HEK293 (cell line): ENCODE data around the gene FOXF1.

Source experiments
- HOXC10 ChIP-seq: sonication (generic); formaldehyde crosslinking; IDR thresholded peaks from 2 replicates; pipeline ENCODE4 v1.8.1; 2023; ENCODE audit warnings: mild to moderate bottlenecking, missing genetic modification reagents
- KLF1 ChIP-seq: fragments of 450-650 bp; formaldehyde crosslinking; IDR thresholded peaks from 2 replicates; pipeline ENCODE4 v1.5.1; 2016; ENCODE audit warnings: missing biosample characterization, missing genetic modification characterization
- KLF8 ChIP-seq: fragments of 450-650 bp; formaldehyde crosslinking; IDR thresholded peaks from 2 replicates; pipeline ENCODE4 v1.5.1; 2016; ENCODE audit warnings: missing biosample characterization, missing genetic modification characterization
- KLF9 ChIP-seq: fragments of 450-650 bp; formaldehyde crosslinking; IDR thresholded peaks from 2 replicates; pipeline ENCODE4 v1.5.1; 2016; ENCODE audit warnings: missing biosample characterization, missing genetic modification characterization, low read depth
- MEIS1 ChIP-seq: sonication (generic); formaldehyde crosslinking; IDR thresholded peaks from 2 replicates; pipeline ENCODE4 v1.8.1; 2022; ENCODE audit warnings: missing genetic modification reagents, mild to moderate bottlenecking, borderline replicate concordance
- PRDM6 ChIP-seq: fragments of 450-650 bp; formaldehyde crosslinking; IDR thresholded peaks from 2 replicates; pipeline ENCODE4 v1.5.1; 2017; ENCODE audit warnings: missing biosample characterization, missing genetic modification characterization
- ZBTB17 ChIP-seq: fragments of 450-650 bp; formaldehyde crosslinking; IDR thresholded peaks from 2 replicates; pipeline ENCODE4 v1.5.1; 2016; ENCODE audit warnings: missing biosample characterization, missing genetic modification characterization
- ZEB2 ChIP-seq: fragments of 450-650 bp; formaldehyde crosslinking; IDR thresholded peaks from 2 replicates; pipeline ENCODE4 v1.5.1; 2016; ENCODE audit warnings: missing biosample characterization, missing genetic modification characterization
- ZNF140 ChIP-seq: fragments of 450-650 bp; formaldehyde crosslinking; IDR thresholded peaks from 2 replicates; pipeline ENCODE4 v1.5.1; 2016; ENCODE audit warnings: missing biosample characterization, missing genetic modification characterization
- ZNF157 ChIP-seq: fragments of 450-650 bp; formaldehyde crosslinking; IDR thresholded peaks from 2 replicates; pipeline ENCODE4 v1.5.1; 2016; ENCODE audit warnings: missing biosample characterization, missing genetic modification characterization
- ZNF19 ChIP-seq: fragments of 450-650 bp; formaldehyde crosslinking; IDR thresholded peaks from 2 replicates; pipeline ENCODE4; 2016; ENCODE audit warnings: missing biosample characterization, missing genetic modification characterization, low read depth
- ZNF214 ChIP-seq: fragments of 450-650 bp; formaldehyde crosslinking; IDR thresholded peaks from 2 replicates; pipeline ENCODE4 v1.5.1; 2017; ENCODE audit warnings: missing biosample characterization, mild to moderate bottlenecking, missing genetic modification characterization, borderline replicate concordance
- ZNF248 ChIP-seq: fragments of 450-650 bp; formaldehyde crosslinking; IDR thresholded peaks from 2 replicates; pipeline ENCODE4 v1.5.1; 2017; ENCODE audit warnings: missing biosample characterization, missing genetic modification characterization
- ZNF274 ChIP-seq, 2 experiments: fragments of 200-500 bp in 1 of 2; fragments of 450-650 bp in 1 of 2; sonication (Bioruptor generic) in 1 of 2; formaldehyde crosslinking in 1 of 2; IDR thresholded peaks; 2 replicates each; pipeline versions ENCODE4 v1.5.1 to v1.6.1; 2014 to 2016; ENCODE audit warnings: borderline replicate concordance in 1 of 2, inconsistent platforms in 1 of 2, low read length in 1 of 2, missing biosample characterization in 1 of 2, missing genetic modification characterization in 1 of 2
- ZNF341 ChIP-seq: fragments of 450-650 bp; formaldehyde crosslinking; IDR thresholded peaks from 2 replicates; pipeline ENCODE4; 2016; ENCODE audit warnings: low read depth, missing biosample characterization, missing genetic modification characterization
- ZNF350 ChIP-seq: fragments of 450-650 bp; formaldehyde crosslinking; IDR thresholded peaks from 2 replicates; pipeline ENCODE4 v1.5.0; 2017; ENCODE audit warnings: missing biosample characterization, mild to moderate bottlenecking, missing genetic modification characterization
- ZNF394 ChIP-seq: fragments of 450-650 bp; formaldehyde crosslinking; IDR thresholded peaks from 2 replicates; pipeline ENCODE4 v1.5.1; 2016; ENCODE audit warnings: missing biosample characterization, missing genetic modification characterization, mild to moderate bottlenecking, moderate library complexity, borderline replicate concordance
- ZNF544 ChIP-seq: fragments of 450-650 bp; formaldehyde crosslinking; IDR thresholded peaks from 2 replicates; pipeline ENCODE4 v1.5.0; 2017; ENCODE audit warnings: missing biosample characterization, missing genetic modification characterization
- ZNF629 ChIP-seq: fragments of 450-650 bp; formaldehyde crosslinking; IDR thresholded peaks from 2 replicates; pipeline ENCODE4 v1.5.1; 2017; ENCODE audit warnings: missing biosample characterization, missing genetic modification characterization
- ZNF660 ChIP-seq: fragments of 450-650 bp; IDR thresholded peaks from 2 replicates; pipeline ENCODE4 v1.5.1; 2018; ENCODE audit warnings: missing biosample characterization, mild to moderate bottlenecking, missing genetic modification characterization
- ZNF664 ChIP-seq: fragments of 450-650 bp; formaldehyde crosslinking; IDR thresholded peaks from 2 replicates; pipeline ENCODE4 v1.5.1; 2016; ENCODE audit warnings: missing biosample characterization, missing genetic modification characterization
- ZNF692 ChIP-seq: fragments of 450-650 bp; formaldehyde crosslinking; IDR thresholded peaks from 2 replicates; pipeline ENCODE4 v1.5.1; 2016; ENCODE audit warnings: missing biosample characterization, missing genetic modification characterization
- ZNF76 ChIP-seq: fragments of 450-650 bp; formaldehyde crosslinking; IDR thresholded peaks from 2 replicates; pipeline ENCODE4; 2016; ENCODE audit warnings: low read depth, missing biosample characterization, missing genetic modification characterization, borderline replicate concordance
- ZSCAN16 ChIP-seq: fragments of 450-650 bp; formaldehyde crosslinking; IDR thresholded peaks from 2 replicates; pipeline ENCODE4 v1.5.1; 2016; ENCODE audit warnings: missing biosample characterization, missing genetic modification characterization
- ZSCAN30 ChIP-seq: fragments of 450-650 bp; IDR thresholded peaks from 2 replicates; pipeline ENCODE4 v1.5.1; 2018; ENCODE audit warnings: missing biosample characterization, mild to moderate bottlenecking, missing genetic modification characterization, moderate library complexity
- TF ChIP-seq, protein P1 (sequence below): fragments of 450-650 bp; formaldehyde crosslinking; IDR thresholded peaks from 2 replicates; pipeline ENCODE4 v1.5.1; 2016; ENCODE audit warnings: missing biosample characterization, missing genetic modification characterization
- TF ChIP-seq, protein P2 (sequence below): fragments of 450-650 bp; formaldehyde crosslinking; IDR thresholded peaks from 2 replicates; pipeline ENCODE4; 2016; ENCODE audit warnings: missing biosample characterization, missing genetic modification characterization
- TF ChIP-seq, protein P3 (sequence below): fragments of 450-650 bp; formaldehyde crosslinking; IDR thresholded peaks from 2 replicates; pipeline ENCODE4 v1.5.1; 2016; ENCODE audit warnings: missing biosample characterization, missing genetic modification characterization

FOXF1 gene

GRCh38 chr16:86563469-86564345 is 53.4 kb downstream of the FOXF1 start (continued):
- 0 out of 2 replicates have a peak, but pooled peaks have one; percentile 44 for TF ChIP-seq KLF8 (tag by site-specific recombination)
- TF ChIP-seq ZNF140 (tag by site-specific recombination): no peak
- TF ChIP-seq ZNF629 (tag by site-specific recombination): peak; percentile 37; the same call in 1 of the 2 replicates
- no peak for TF ChIP-seq MEIS1 (CRISPR knock-in tag)
- TF ChIP-seq, protein P1, sequence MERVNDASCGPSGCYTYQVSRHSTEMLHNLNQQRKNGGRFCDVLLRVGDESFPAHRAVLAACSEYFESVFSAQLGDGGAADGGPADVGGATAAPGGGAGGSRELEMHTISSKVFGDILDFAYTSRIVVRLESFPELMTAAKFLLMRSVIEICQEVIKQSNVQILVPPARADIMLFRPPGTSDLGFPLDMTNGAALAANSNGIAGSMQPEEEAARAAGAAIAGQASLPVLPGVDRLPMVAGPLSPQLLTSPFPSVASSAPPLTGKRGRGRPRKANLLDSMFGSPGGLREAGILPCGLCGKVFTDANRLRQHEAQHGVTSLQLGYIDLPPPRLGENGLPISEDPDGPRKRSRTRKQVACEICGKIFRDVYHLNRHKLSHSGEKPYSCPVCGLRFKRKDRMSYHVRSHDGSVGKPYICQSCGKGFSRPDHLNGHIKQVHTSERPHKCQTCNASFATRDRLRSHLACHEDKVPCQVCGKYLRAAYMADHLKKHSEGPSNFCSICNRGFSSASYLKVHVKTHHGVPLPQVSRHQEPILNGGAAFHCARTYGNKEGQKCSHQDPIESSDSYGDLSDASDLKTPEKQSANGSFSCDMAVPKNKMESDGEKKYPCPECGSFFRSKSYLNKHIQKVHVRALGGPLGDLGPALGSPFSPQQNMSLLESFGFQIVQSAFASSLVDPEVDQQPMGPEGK (tag by site-specific recombination): peak; percentile 41; the same call in 1 of the 2 replicates
- peak; percentile 68 for TF ChIP-seq ZNF692 (tag by site-specific recombination)
- TF ChIP-seq ZNF157: no peak
- TF ChIP-seq ZNF214 (tag by site-specific recombination): no peak
- TF ChIP-seq ZNF394 (tag by site-specific recombination): peak; percentile 65; the same call in 1 of the 2 replicates
- TF ChIP-seq KLF1 (tag by site-specific recombination): 0 out of 2 replicates have a peak, but pooled peaks have one; percentile 28
- TF ChIP-seq ZNF19 (tag by site-specific recombination): no peak
- TF ChIP-seq, protein P2, sequence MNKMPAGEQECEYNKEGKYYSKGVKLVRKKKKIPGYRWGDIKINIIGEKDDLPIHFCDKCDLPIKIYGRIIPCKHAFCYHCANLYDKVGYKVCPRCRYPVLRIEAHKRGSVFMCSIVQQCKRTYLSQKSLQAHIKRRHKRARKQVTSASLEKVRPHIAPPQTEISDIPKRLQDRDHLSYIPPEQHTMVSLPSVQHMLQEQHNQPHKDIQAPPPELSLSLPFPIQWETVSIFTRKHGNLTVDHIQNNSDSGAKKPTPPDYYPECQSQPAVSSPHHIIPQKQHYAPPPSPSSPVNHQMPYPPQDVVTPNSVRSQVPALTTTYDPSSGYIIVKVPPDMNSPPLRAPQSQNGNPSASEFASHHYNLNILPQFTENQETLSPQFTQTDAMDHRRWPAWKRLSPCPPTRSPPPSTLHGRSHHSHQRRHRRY (tag by site-specific recombination): no peak
- no peak for TF ChIP-seq ZSCAN16 (tag by site-specific recombination)
- TF ChIP-seq PRDM6 (tag by site-specific recombination): peak; percentile 29; the same call in 1 of the 2 replicates
- TF ChIP-seq ZEB2 (tag by site-specific recombination): peak; percentile 71; the same call in 1 of the 2 replicates
- TF ChIP-seq ZNF274 (IDR thresholded peaks at IDR 0.05; ENCODE audit: low read length): no peak
- TF ChIP-seq ZNF274 (tag by site-specific recombination; IDR thresholded peaks at IDR 0.05; ENCODE audit: borderline replicate concordance): no peak
- TF ChIP-seq ZNF350 (tag by site-specific recombination): no peak
- TF ChIP-seq ZNF544 (tag by site-specific recombination): no peak
- peak; percentile 93 for TF ChIP-seq ZSCAN30 (tag by site-specific recombination)
- TF ChIP-seq ZNF660 (tag by site-specific recombination): peak; percentile 84
- no peak for TF ChIP-seq HOXC10 (CRISPR knock-in tag)
- no peak for TF ChIP-seq ZNF341 (tag by site-specific recombination)
- TF ChIP-seq ZBTB17 (tag by site-specific recombination): 0 out of 2 replicates have a peak, but pooled peaks have one; percentile 10
- TF ChIP-seq ZNF248 (tag by site-specific recombination): no peak
- TF ChIP-seq KLF9 (tag by site-specific recombination): no peak
- TF ChIP-seq ZNF76 (tag by site-specific recombination): no peak
- TF ChIP-seq, protein P3, sequence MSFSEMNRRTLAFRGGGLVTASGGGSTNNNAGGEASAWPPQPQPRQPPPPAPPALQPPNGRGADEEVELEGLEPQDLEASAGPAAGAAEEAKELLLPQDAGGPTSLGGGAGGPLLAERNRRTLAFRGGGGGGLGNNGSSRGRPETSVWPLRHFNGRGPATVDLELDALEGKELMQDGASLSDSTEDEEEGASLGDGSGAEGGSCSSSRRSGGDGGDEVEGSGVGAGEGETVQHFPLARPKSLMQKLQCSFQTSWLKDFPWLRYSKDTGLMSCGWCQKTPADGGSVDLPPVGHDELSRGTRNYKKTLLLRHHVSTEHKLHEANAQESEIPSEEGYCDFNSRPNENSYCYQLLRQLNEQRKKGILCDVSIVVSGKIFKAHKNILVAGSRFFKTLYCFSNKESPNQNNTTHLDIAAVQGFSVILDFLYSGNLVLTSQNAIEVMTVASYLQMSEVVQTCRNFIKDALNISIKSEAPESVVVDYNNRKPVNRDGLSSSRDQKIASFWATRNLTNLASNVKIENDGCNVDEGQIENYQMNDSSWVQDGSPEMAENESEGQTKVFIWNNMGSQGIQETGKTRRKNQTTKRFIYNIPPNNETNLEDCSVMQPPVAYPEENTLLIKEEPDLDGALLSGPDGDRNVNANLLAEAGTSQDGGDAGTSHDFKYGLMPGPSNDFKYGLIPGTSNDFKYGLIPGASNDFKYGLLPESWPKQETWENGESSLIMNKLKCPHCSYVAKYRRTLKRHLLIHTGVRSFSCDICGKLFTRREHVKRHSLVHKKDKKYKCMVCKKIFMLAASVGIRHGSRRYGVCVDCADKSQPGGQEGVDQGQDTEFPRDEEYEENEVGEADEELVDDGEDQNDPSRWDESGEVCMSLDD: no peak
- TF ChIP-seq ZNF664: no peak
